ENCODE data around the gene ASXL1. TPM values are rescaled to one million over a fixed set of nuclear protein-coding genes. Genes with fewer than 3 reads are reported as not detected.

ASXL1 gene
- total and polyA plus RNA-seq, 10 of the 15 experiments (the other 5 are each of a cell fraction or from before 2014, with no cell fraction given) = 11.0 to 87.6 (median 56.8) TPM

DNA sequence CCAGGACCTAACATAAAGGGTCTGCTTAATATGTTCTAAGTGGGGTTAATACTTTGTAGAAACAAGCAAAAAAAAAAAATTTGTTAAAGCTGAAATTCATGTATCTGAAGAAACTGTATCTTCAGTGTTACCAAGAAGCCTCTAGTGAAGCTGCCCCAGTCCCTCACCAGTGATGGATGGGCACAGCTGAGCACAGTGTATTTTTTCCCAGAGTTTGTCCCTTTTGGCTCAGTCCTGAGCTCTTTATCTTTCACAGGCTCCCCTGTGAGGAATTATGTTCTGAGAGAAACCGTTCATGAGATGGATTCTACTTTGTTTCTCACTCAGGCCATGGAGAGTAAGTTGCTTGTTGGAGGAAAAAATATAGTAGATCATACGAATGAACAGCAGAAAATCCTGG is 42.2 kb upstream of the ASXL1 start:
- Histone ChIP-seq H3K36me3 (ENCODE audit: control insufficient read depth in 2 of 2, insufficient read depth in 2 of 2, low read length in 1 of 2) (peaks cover 9 to 26% of the 10 kb centered on the region in 2 experiments), H3K4me2 (ENCODE audit: control insufficient read depth, insufficient read depth) (no peak overlapping the region), H3K9ac (ENCODE audit: control insufficient read depth, insufficient read depth, low read length) (no peak overlapping the region), H3K27me3 (replicated peaks in 1 of 2; ENCODE audit: control insufficient read depth in 2 of 2, insufficient read depth in 2 of 2, low read length in 1 of 2) (no peaks in the 10 kb centered on the region), H3K79me2 (ENCODE audit: control insufficient read depth, insufficient read depth, low read length) (peaks cover 3% of the 10 kb centered on the region), H3K4me1 (ENCODE audit: control insufficient read depth, insufficient read depth, low read length) (no peaks in the 10 kb centered on the region), H3K4me3 (no peak overlapping the region), H4K20me1 (ENCODE audit: control insufficient read depth, insufficient read depth) (no peaks in the 10 kb centered on the region), H2AFZ (ENCODE audit: control insufficient read depth, low read depth, low read length) (no peak overlapping the region), H3K9me3 (replicated peaks; ENCODE audit: control insufficient read depth, insufficient read depth, low read length) (no peaks in the 10 kb centered on the region), H3K27ac (ENCODE audit: control insufficient read depth, insufficient read depth) (no peak overlapping the region)
- ChIA-PET RAD21 (ENCODE audit: unreplicated experiment) (interaction anchor here (1.6 kb wide), 1 partner anchor 30 kb away, joined by 3 read pairs; no protein-coding TSS in a partner anchor), CTCF (interaction anchor here (0.7 to 1.3 kb wide), 4 partner anchors 9 to 205 kb away, joined by 3 to 4 read pairs (median 3); no protein-coding TSS in a partner anchor), SMC1A (ENCODE audit: uncharacterized antibody, unreplicated experiment) (interaction anchor here (0.7 to 2.5 kb wide), 4 partner anchors 17 to 111 kb away, joined by 3 to 11 read pairs (median 3); no protein-coding TSS in a partner anchor), POLR2A (interaction anchor here (0.6 to 0.8 kb wide), 4 partner anchors 32 to 199 kb away, joined by 3 to 13 read pairs (median 4); no protein-coding TSS in a partner anchor)
- ATAC-seq = no peak
- no peak for FAIRE-seq
- no TSS peak for BruUV-seq (replicated peaks)
- TF ChIP-seq PAX8 (IDR thresholded peaks at IDR 0.05) (no peak), CBX5 (IDR thresholded peaks at IDR 0.05; ENCODE audit: low read depth) (no peak), TCF3 (IDR thresholded peaks at IDR 0.05; ENCODE audit: borderline replicate concordance, insufficient read depth, low read depth, low read length) (no peak), EZH2 (IDR thresholded peaks at IDR 0.05; ENCODE audit: borderline replicate concordance, control insufficient read depth, low read depth, low read length) (no peak), FOXM1 (IDR thresholded peaks at IDR 0.05; ENCODE audit: low read depth, low read length) (no peak), SUPT20H (IDR thresholded peaks at IDR 0.05; ENCODE audit: borderline replicate concordance, control insufficient read depth, low read depth, low read length) (no peak), HDGF (IDR thresholded peaks at IDR 0.05) (no peak), NBN (IDR thresholded peaks at IDR 0.05) (no peak), TCF12 (IDR thresholded peaks at IDR 0.05; ENCODE audit: low read depth, low read length) (no peak), CHD4 (IDR thresholded peaks at IDR 0.05) (no peak), RB1 (IDR thresholded peaks at IDR 0.05; ENCODE audit: borderline replicate concordance) (no peak)
- no peak for DNase-seq (ENCODE audit: low read depth, low spot score)
- 74% methylated on average over 2 of the region's 2 CpGs for WGBS (ENCODE audit: insufficient coverage, insufficient replicate concordance, low lambda C conversion rate, missing lambda C conversion rate)
- in situ Hi-C loops (cut with MboI) (no loop called here), intact Hi-C loops (cut with micrococcal nuclease; ENCODE audit: unreplicated experiment) (no loop called here)
